Trophoblast cell (in vitro differentiated cells and primary cell): Measurements from ENCODE around the gene TRAIP.

Source experiments
- DNase-seq, 2 donors: peaks; one replicate each; pipeline ENCODE4 v3.0.0-alpha.2; 2016
- H2AFZ ChIP-seq: 2 replicates; pipeline ENCODE4 v1.6.1; 2013; ENCODE audit warnings: low read length, moderate library complexity, mild to moderate bottlenecking; ENCODE audit not compliant: insufficient read depth, poor library complexity
- H2AK5ac ChIP-seq: 2 replicates; pipeline ENCODE4 v1.6.1; 2013; ENCODE audit warnings: mild to moderate bottlenecking, low read length
- H2BK120ac ChIP-seq: 2 replicates; pipeline ENCODE4 v1.6.1; 2013; ENCODE audit warnings: low read length, mild to moderate bottlenecking, moderate library complexity; ENCODE audit not compliant: insufficient read depth, poor library complexity
- H2BK12ac ChIP-seq: 2 replicates; pipeline ENCODE4 v1.6.1; 2013; ENCODE audit warnings: mild to moderate bottlenecking, low read length, moderate library complexity
- H2BK5ac ChIP-seq: 2 replicates; pipeline ENCODE4 v1.6.1; 2013; ENCODE audit warnings: low read length, low read depth, moderate library complexity, mild to moderate bottlenecking; ENCODE audit not compliant: poor library complexity
- H3K14ac ChIP-seq: 2 replicates; pipeline ENCODE4 v1.6.1; 2013; ENCODE audit warnings: mild to moderate bottlenecking, low read length
- H3K18ac ChIP-seq: 2 replicates; pipeline ENCODE4 v1.6.1; 2013; ENCODE audit warnings: mild to moderate bottlenecking, low read length
- H3K23ac ChIP-seq: 2 replicates; pipeline ENCODE4 v1.6.1; 2013; ENCODE audit warnings: low read length
- H3K27ac ChIP-seq: 2 replicates; pipeline ENCODE4 v1.5.1; 2013; ENCODE audit warnings: low read depth, mild to moderate bottlenecking, inconsistent platforms, low read length, moderate library complexity
- H3K27me3 ChIP-seq: 2 replicates; pipeline ENCODE4 v1.6.1; 2013; ENCODE audit warnings: inconsistent platforms, mild to moderate bottlenecking, low read length, moderate library complexity; ENCODE audit not compliant: insufficient read depth
- H3K36me3 ChIP-seq, 2 experiments: 1 replicate in 1 of 2; 2 replicates in 1 of 2; pipeline ENCODE4 v1.6.1; 2013; ENCODE audit warnings: low read length in 2 of 2, mild to moderate bottlenecking in 2 of 2, moderate library complexity in 1 of 2; ENCODE audit not compliant: insufficient read depth in 2 of 2, control insufficient read depth in 1 of 2
- H3K4ac ChIP-seq: 2 replicates; pipeline ENCODE4 v1.6.1; 2013; ENCODE audit warnings: low read depth, mild to moderate bottlenecking, low read length, moderate library complexity
- H3K4me1 ChIP-seq, 2 experiments: 1 replicate in 1 of 2; 2 replicates in 1 of 2; pipeline ENCODE4 v1.6.1; 2013; ENCODE audit warnings: low read length in 2 of 2, mild to moderate bottlenecking in 2 of 2, moderate library complexity in 1 of 2; ENCODE audit not compliant: insufficient read depth in 2 of 2, control insufficient read depth in 1 of 2
- H3K4me2 ChIP-seq: 2 replicates; pipeline ENCODE4 v1.6.1; 2013; ENCODE audit warnings: inconsistent platforms, mild to moderate bottlenecking, low read length, moderate library complexity
- H3K4me3 ChIP-seq: 2 replicates; pipeline ENCODE4 v1.5.1; 2013; ENCODE audit warnings: mild to moderate bottlenecking, low read depth, low read length, inconsistent platforms
- H3K79me1 ChIP-seq: one replicate; pipeline ENCODE4 v1.6.1; 2013; ENCODE audit warnings: low read length
- H3K79me2 ChIP-seq: 2 replicates; pipeline ENCODE4 v1.6.1; 2013; ENCODE audit warnings: low read length, mild to moderate bottlenecking; ENCODE audit not compliant: control insufficient read depth, insufficient read depth, poor library complexity
- H3K9ac ChIP-seq: 2 replicates; pipeline ENCODE4 v1.6.1; 2013; ENCODE audit warnings: mild to moderate bottlenecking, low read length
- H3K9me3 ChIP-seq: 2 replicates; pipeline ENCODE4 v1.6.1; 2013; ENCODE audit warnings: low read depth, mild to moderate bottlenecking, control low read depth, inconsistent platforms, low read length; ENCODE audit not compliant: insufficient read depth
- H4K12ac ChIP-seq: 2 replicates; pipeline ENCODE4 v1.6.1; 2013; ENCODE audit warnings: low read depth, mild to moderate bottlenecking, low read length, moderate library complexity
- H4K8ac ChIP-seq: 2 replicates; pipeline ENCODE4 v1.6.1; 2013; ENCODE audit warnings: low read depth, mild to moderate bottlenecking, low read length, moderate library complexity
- H4K91ac ChIP-seq: one replicate; pipeline ENCODE4 v1.6.1; 2013; ENCODE audit warnings: low read depth, mild to moderate bottlenecking, low read length, moderate library complexity
- WGBS: extraction: QIAGEN DNeasy Blood & Tissue Kit; methylation state at CpG from one replicate; pipeline ENCODE4 v1.1.7; 2013; ENCODE audit warnings: missing lambda C conversion rate; ENCODE audit not compliant: insufficient read length, insufficient coverage; ENCODE audit errors: extremely low coverage; 5-methylcytosine and 5-hydroxymethylcytosine counted together

The TRAIP gene

GRCh38 chr3:49802719-49803464 is 53.5 kb downstream of the TRAIP start, which contains the start of gene INKA1:
TSS of gene INKA1 (plus strand) at chr3:49803261. CDS start at chr3:49803393, 132 bp downstream.
- Histone ChIP-seq H4K12ac (peak within 1 kb of the TSS; percentile 64), H3K79me2 (no peaks in the 10 kb centered on the region), H4K91ac (peak within 1 kb of the TSS; percentile 79), H3K79me1 (peaks cover 21% of the 10 kb centered on the region), H3K23ac (no peak within 1 kb of the TSS), H3K9me3 (no peaks in the 10 kb centered on the region), H3K4ac (no peak within 1 kb of the TSS), H2BK12ac (peak within 1 kb of the TSS; percentile 26), H3K9ac (peak within 1 kb of the TSS; percentile 66), H3K14ac (peak within 1 kb of the TSS; percentile 55), H3K4me3 (peak within 1 kb of the TSS; percentile 85), H3K4me2 (peak within 1 kb of the TSS; percentile 100), H3K36me3 (no peaks in the 10 kb centered on the region), H3K4me1 (peaks cover 33 to 38% of the 10 kb centered on the region in 2 experiments), H3K18ac (peak within 1 kb of the TSS; percentile 68), H2BK5ac (peak within 1 kb of the TSS; percentile 43), H3K27me3 (no peaks in the 10 kb centered on the region), H2AFZ (peak within 1 kb of the TSS; percentile 89), H2AK5ac (no peak within 1 kb of the TSS), H2BK120ac (peak within 1 kb of the TSS; percentile 43), H3K27ac (no peak within 1 kb of the TSS), H4K8ac (peak within 1 kb of the TSS; percentile 67)
- no CpG with 5 or more reads among the region's 71 CpGs for WGBS
- peak; percentile 88 to 95 for DNase-seq

GRCh38 chr3:49801160-49801559 is 55.2 kb downstream of the TRAIP start:
- Histone ChIP-seq H3K27ac (no peak overlapping the region), H3K4me1 (peaks cover 19 to 24% of the 10 kb centered on the region in 2 experiments), H2BK120ac (no peak overlapping the region), H4K12ac (no peak overlapping the region), H3K4ac (no peak overlapping the region), H3K23ac (no peak overlapping the region), H3K18ac (no peak overlapping the region), H3K79me2 (no peaks in the 10 kb centered on the region), H4K91ac (no peak overlapping the region), H3K4me2 (no peak overlapping the region), H2BK12ac (no peak overlapping the region), H4K8ac (no peak overlapping the region), H3K27me3 (no peaks in the 10 kb centered on the region), H2AFZ (no peak overlapping the region), H3K4me3 (no peak overlapping the region), H3K9ac (no peak overlapping the region), H3K79me1 (peaks cover 7% of the 10 kb centered on the region), H3K9me3 (no peaks in the 10 kb centered on the region), H2BK5ac (no peak overlapping the region), H3K14ac (no peak overlapping the region), H3K36me3 (no peaks in the 10 kb centered on the region), H2AK5ac (no peak overlapping the region)
- no peak for DNase-seq
- no CpG with 5 or more reads among the region's 2 CpGs for WGBS

- H3K27ac ChIP-seq, result no peak within 1 kb of the TSS
- no peak within 1 kb of the TSS for H3K4me2 ChIP-seq
- H3K79me2 ChIP-seq, result no peaks in the 10 kb centered on the region
- no peaks in the 10 kb centered on the region for H3K9me3 ChIP-seq
- H3K4me1 ChIP-seq, result peaks cover 8 to 12% of the 10 kb centered on the region in 2 experiments
- no peak within 1 kb of the TSS for H3K14ac ChIP-seq
- H3K27me3 ChIP-seq, result no peaks in the 10 kb centered on the region
- no CpG with 5 or more reads among the region's 4 CpGs for WGBS
- peak in 1 of 2 donors; percentile 44 for DNase-seq
- H3K18ac ChIP-seq, result no peak within 1 kb of the TSS
- no peak within 1 kb of the TSS for H2BK12ac ChIP-seq
- H2BK120ac ChIP-seq, result no peak within 1 kb of the TSS
- H3K4me3 ChIP-seq, result no peak within 1 kb of the TSS
- H3K4ac ChIP-seq, result no peak within 1 kb of the TSS
- no peak within 1 kb of the TSS for H3K23ac ChIP-seq
- no peak within 1 kb of the TSS for H2BK5ac ChIP-seq
- H2AFZ ChIP-seq, result no peak within 1 kb of the TSS
- H3K9ac ChIP-seq, result no peak within 1 kb of the TSS
- no peak within 1 kb of the TSS for H4K8ac ChIP-seq
- no peak within 1 kb of the TSS for H4K91ac ChIP-seq
- peaks cover 2% of the 10 kb centered on the region for H3K79me1 ChIP-seq
- no peaks in the 10 kb centered on the region for H3K36me3 ChIP-seq
- no peak within 1 kb of the TSS for H2AK5ac ChIP-seq
- H4K12ac ChIP-seq, result no peak within 1 kb of the TSS
Measured at GRCh38 chr3:49799761-49800160, 56.6 kb downstream of the TRAIP start, which contains the start of gene CDHR4. TSS of gene CDHR4 (minus strand) at chr3:49799873. CDS start at chr3:49799812, 61 bp downstream.

DNA sequence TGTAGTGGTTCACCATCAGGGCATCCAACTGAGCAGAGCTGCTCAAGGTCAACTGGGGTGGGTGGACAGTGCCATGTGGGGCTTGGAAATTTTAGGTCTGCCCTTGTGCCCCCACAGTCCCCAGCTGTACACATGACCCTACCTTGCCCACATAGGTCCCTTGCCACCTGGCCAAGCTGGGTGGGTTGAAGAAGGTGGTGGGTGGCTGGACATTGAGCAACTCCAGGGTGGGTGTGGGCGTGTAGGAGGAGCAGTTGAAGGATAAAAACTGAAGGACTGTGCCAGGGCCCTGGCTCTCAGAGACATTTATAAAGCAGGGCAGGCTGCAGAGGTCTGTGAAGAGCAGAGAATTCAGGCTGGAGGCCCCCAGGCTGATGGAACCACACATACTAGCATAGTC is 57.3 kb downstream of the TRAIP start:
- Histone ChIP-seq H2AK5ac (no peak overlapping the region), H3K79me2 (no peaks in the 10 kb centered on the region), H3K9me3 (no peaks in the 10 kb centered on the region), H3K23ac (no peak overlapping the region), H3K18ac (no peak overlapping the region), H3K4ac (no peak overlapping the region), H4K91ac (no peak overlapping the region), H3K4me1 (peaks cover 2 to 5% of the 10 kb centered on the region in 2 experiments), H2BK120ac (no peak overlapping the region), H2BK12ac (no peak overlapping the region), H4K12ac (no peak overlapping the region), H3K36me3 (no peaks in the 10 kb centered on the region), H4K8ac (no peak overlapping the region), H3K4me2 (no peak overlapping the region), H3K27ac (no peak overlapping the region), H2AFZ (no peak overlapping the region), H3K79me1 (peaks cover 2% of the 10 kb centered on the region), H3K14ac (no peak overlapping the region), H3K4me3 (no peak overlapping the region), H2BK5ac (no peak overlapping the region), H3K27me3 (no peaks in the 10 kb centered on the region), H3K9ac (no peak overlapping the region)
- WGBS, result no CpG with 5 or more reads among the region's 1 CpG
- DNase-seq, result no peak
